Lower lobe of right lung (tissue), 2 donors: ENCODE data around the gene BRIP1. TPM values are rescaled to one million over a fixed set of nuclear protein-coding genes. Genes with fewer than 3 reads are reported as not detected.
"Not testable (repeated sequence)": the region's sequence is repeated elsewhere in the genome, so short reads cannot be mapped to it uniquely, and the experiment has no call there.

Source experiments
- ATAC-seq, 2 donors: fragments of 200-7000 bp; cut with Tn5 transposase; one replicate each; pipeline ENCODE4 v1.9.1; 2020 to 2022; ENCODE audit warnings: mild to moderate bottlenecking in 2 of 2, moderate library complexity in 2 of 2
- DNase-seq: peaks from one replicate; pipeline ENCODE4 v3.0.0-alpha.2; 2020
- H3K27ac ChIP-seq: fragments of 200-600 bp; one replicate; pipeline ENCODE4 v1.8.0; 2022
- H3K27me3 ChIP-seq: fragments of 200-600 bp; one replicate; pipeline ENCODE4 v1.8.0; 2022; ENCODE audit warnings: low read depth
- H3K36me3 ChIP-seq: fragments of 200-600 bp; one replicate; pipeline ENCODE4 v1.8.0; 2022; ENCODE audit warnings: mild to moderate bottlenecking
- H3K4me1 ChIP-seq: fragments of 200-600 bp; one replicate; pipeline ENCODE4 v1.8.0; 2022
- H3K4me3 ChIP-seq: fragments of 200-600 bp; one replicate; pipeline ENCODE4 v1.8.0; 2022; ENCODE audit warnings: mild to moderate bottlenecking
- H3K9me3 ChIP-seq: fragments of 200-600 bp; one replicate; pipeline ENCODE4 v1.8.0; 2022
- intact Hi-C: fragments of 100-400 bp; cut with DNase I; formaldehyde crosslinking; loops from one replicate; pipeline ENCODE4 v1.11.0; 2022
- total RNA-seq: library from RNA; stranded (reverse); fragmentation: NEBNext Ultra II Directional; extraction: Animal tissue kit (Norgen Biotek cat#: 25700); gene quantifications from one replicate; pipeline ENCODE4 v1.2.1, GENCODE V29; 2021
- TF ChIP-seq, protein P1 (sequence below): fragments of 200-600 bp; IDR thresholded peaks from one replicate; pipeline ENCODE4 v1.8.0; 2022; ENCODE audit warnings: antibody characterized with exemption, mild to moderate bottlenecking
- donor health status: DM: no; HTN: yes; CAD: no; lungs with severe emphysema.

BRIP1 gene
- total RNA-seq, 1 donor from 2014 or later, result 0.83 TPM

DNA sequence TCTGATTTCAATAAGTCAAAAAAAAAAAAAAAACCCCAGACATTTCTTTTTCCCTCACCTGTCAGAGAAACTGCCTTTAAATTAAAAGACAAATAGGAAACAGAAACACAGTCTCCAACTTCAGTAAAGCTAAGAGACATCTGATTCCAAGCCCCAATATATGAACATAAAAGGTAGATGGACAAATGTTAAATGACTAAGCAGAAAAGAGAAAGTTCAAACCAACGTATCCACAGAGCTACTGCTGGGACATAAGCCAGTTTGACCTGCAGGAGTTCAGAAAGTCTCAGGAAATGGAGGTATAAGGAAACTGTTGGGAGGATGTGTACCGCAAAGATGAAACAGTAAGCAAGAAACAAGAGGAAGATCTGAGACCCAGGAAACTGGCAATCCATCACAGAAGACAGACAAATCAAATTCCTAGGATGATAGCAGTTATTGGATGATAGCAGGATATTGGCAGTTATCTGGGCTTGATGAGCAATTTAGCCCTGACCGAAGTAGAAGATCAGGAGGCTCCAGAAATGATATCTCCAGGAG is 135.0 kb downstream of the BRIP1 start:
- Histone ChIP-seq H3K27ac (no peak overlapping the region), H3K4me3 (no peak overlapping the region), H3K4me1 (no peaks in the 10 kb centered on the region), H3K27me3 (no peaks in the 10 kb centered on the region), H3K9me3 (no peaks in the 10 kb centered on the region), H3K36me3 (no peaks in the 10 kb centered on the region)
- ATAC-seq, result no peak
- TF ChIP-seq, protein P1, sequence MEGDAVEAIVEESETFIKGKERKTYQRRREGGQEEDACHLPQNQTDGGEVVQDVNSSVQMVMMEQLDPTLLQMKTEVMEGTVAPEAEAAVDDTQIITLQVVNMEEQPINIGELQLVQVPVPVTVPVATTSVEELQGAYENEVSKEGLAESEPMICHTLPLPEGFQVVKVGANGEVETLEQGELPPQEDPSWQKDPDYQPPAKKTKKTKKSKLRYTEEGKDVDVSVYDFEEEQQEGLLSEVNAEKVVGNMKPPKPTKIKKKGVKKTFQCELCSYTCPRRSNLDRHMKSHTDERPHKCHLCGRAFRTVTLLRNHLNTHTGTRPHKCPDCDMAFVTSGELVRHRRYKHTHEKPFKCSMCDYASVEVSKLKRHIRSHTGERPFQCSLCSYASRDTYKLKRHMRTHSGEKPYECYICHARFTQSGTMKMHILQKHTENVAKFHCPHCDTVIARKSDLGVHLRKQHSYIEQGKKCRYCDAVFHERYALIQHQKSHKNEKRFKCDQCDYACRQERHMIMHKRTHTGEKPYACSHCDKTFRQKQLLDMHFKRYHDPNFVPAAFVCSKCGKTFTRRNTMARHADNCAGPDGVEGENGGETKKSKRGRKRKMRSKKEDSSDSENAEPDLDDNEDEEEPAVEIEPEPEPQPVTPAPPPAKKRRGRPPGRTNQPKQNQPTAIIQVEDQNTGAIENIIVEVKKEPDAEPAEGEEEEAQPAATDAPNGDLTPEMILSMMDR, result no peak
- intact Hi-C loops, result no loop called here
- no peak for DNase-seq

DNA sequence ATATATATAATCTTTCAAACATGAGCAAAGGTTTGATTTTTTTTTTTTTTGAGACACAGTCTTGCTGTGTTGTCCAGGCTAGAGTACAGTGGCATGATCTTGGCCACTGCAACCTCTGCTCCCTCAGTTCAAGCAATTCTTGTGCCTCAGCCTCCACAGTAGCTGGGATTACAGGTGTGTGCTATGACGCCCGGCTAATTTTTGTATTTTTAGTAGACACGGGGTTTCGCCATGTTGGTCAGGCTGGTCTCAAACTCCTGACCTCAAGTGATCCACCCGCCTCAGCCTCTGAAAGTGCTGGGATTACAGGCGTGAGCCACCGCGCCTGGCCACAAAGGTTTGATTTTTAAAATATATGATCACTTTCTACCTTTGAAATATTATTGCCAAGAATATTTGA is 135.5 kb downstream of the BRIP1 start:
- ATAC-seq, H3K27me3 ChIP-seq, H3K27ac ChIP-seq, H3K9me3 ChIP-seq, DNase-seq, H3K4me1 ChIP-seq, intact Hi-C loops, H3K36me3 ChIP-seq, H3K4me3 ChIP-seq: not testable (repeated sequence)

DNA sequence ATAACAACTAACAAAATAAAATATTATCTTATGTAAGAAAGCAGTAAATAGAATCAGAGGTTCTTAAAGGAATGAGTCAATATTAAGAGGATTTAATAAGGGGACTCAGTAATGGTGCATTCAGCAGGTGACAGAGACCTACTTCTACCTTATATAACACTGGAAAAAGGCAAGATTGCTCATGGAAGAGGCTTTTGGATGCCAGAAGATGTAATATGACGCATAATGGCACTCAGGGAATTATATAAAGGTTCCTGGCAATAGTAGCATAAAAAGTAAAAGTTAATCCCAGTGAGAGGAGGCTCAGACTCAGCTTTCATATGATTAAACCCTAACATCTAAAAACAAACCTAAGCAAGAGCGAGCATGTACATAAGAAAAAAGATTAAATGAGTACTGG is 136.4 kb downstream of the BRIP1 start:
- Histone ChIP-seq H3K27ac (no peak overlapping the region), H3K36me3 (no peaks in the 10 kb centered on the region), H3K9me3 (no peaks in the 10 kb centered on the region), H3K4me1 (no peaks in the 10 kb centered on the region), H3K27me3 (no peaks in the 10 kb centered on the region), H3K4me3 (no peak overlapping the region)
- TF ChIP-seq, protein P1, result no peak
- intact Hi-C loops, result no loop called here
- no peak for ATAC-seq
- no peak for DNase-seq

DNA sequence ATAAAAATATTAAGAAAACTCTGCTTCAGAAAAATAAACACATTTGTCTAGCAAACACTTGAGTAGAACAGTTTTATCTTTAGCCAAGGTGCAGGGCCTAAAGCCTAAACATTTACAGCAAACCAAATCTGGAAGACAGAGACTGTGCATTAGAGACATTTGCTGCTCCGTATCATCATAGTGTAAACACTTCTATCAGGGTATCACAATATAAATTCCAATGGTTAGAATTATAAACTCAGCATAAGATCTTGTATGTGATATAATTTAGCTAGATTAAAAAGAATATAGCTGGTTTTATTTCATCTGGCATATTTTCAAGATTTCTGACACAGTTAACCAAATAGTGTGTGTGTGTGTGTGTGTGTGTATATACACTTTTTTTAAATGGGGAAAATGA is 138.6 kb downstream of the BRIP1 start:
- Histone ChIP-seq H3K36me3 (no peaks in the 10 kb centered on the region), H3K27ac (no peak overlapping the region), H3K27me3 (no peaks in the 10 kb centered on the region), H3K4me1 (no peaks in the 10 kb centered on the region), H3K9me3 (no peaks in the 10 kb centered on the region), H3K4me3 (no peak overlapping the region)
- DNase-seq (no peak), ATAC-seq (no peak)
- TF ChIP-seq, protein P1, result no peak
- intact Hi-C loops, result no loop called here

DNA sequence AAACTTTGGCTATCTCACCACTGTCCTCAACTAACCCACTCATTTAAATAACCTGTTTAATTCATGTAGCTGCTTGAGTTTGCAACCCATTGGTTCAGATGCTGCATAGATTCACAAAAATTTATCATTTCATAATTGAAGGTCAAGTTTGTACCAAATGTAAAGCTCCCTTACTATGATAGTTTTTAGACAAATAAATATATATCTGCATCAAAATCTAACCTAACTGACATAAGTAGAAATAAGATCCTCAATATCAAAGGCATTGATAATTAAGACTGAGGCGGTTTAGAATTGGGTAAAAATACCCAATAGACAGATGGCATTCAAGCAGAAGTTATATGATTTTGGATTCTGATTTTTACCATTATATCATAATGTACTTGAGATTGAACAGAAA is 139.4 kb downstream of the BRIP1 start:
- no peak overlapping the region for H3K27ac ChIP-seq
- no peaks in the 10 kb centered on the region for H3K36me3 ChIP-seq
- ATAC-seq, result no peak
- no peaks in the 10 kb centered on the region for H3K27me3 ChIP-seq
- no peak for DNase-seq
- no peak overlapping the region for H3K4me3 ChIP-seq
- intact Hi-C loops, result no loop called here
- TF ChIP-seq, protein P1, result no peak
- H3K9me3 ChIP-seq, result no peaks in the 10 kb centered on the region
- no peaks in the 10 kb centered on the region for H3K4me1 ChIP-seq

DNA sequence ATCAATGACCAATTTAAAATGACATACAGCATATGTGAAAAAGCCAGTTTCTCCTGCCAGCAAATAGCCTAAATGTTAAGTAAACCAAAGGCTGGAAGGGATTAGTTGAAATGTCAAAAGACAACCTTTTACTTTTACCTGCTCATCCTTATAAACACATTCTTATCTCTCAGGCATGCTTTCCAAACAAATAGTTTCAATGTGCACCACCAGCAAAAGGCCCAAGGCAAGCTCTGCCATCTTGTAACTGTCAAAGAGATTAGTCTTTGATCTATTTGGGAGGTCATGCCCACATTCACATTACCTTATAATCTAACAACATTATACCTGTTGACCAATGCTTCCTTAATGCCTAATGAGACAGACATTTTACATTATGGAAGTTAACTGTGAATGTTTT is 140.1 kb downstream of the BRIP1 start:
- H3K27ac ChIP-seq, result no peak overlapping the region
- no peaks in the 10 kb centered on the region for H3K4me1 ChIP-seq
- no peaks in the 10 kb centered on the region for H3K36me3 ChIP-seq
- no peak overlapping the region for H3K4me3 ChIP-seq
- H3K27me3 ChIP-seq, result no peaks in the 10 kb centered on the region
- TF ChIP-seq, protein P1, result no peak
- no peak for ATAC-seq
- intact Hi-C loops, result no loop called here
- no peak for DNase-seq
- peaks cover 5% of the 10 kb centered on the region for H3K9me3 ChIP-seq
